ENCODE data around the gene MCC.

MCC gene

GRCh38 chr5:113044776-113045465, 443.3 kb downstream of the MCC start:
- no peak for DNase-seq

GRCh38 chr5:113043491-113043931, 444.7 kb downstream of the MCC start:
- no peak for DNase-seq

GRCh38 chr5:113042491-113043243, 445.6 kb downstream of the MCC start:
- DNase-seq: no peak

- no peak for DNase-seq
Measured at GRCh38 chr5:113040672-113041260, 447.5 kb downstream of the MCC start.

GRCh38 chr5:113039934-113040285, 448.3 kb downstream of the MCC start:
- no peak for DNase-seq

GRCh38 chr5:113039229-113039933, 448.9 kb downstream of the MCC start:
- no peak for DNase-seq

DNA sequence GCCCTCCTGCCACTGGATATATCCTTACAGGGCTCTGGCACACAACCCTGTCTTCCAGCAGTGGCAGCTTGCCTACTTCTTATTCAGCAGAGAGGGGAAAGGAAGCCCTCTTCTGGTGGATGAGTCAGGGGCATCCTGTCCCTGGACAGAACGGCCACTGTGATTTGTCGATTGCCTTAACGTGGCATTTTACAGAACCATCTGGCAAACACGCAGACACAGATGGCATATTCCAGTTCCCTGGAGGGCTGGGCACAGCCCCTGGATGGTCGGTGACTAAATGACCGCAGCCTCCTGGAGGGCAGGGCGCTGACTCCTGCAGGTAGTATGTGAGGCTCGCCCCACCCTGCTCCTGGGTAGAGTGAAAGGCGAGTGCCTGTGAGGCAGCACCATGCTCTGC, 449.5 kb downstream of the MCC start:
- no peak for DNase-seq

DNA sequence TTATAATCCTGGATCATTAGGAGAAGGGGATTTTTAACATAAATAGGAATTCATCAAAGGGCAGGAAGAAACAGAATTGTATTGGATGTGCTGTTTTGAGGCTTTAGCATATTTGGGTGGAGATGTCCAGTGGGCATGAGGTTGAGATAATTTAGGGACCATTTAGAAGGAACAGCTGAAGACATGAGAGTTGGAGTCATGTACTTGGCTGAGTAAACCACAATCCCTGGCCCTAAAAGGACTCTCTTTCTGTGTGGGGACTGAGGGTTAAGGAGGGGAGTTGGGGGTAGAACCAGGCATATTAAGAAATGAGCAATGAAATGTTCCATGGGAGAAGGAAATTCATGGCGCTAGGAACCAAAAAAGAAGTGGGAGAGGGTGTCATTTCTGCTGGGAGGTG, 450.1 kb downstream of the MCC start:
- no peak for DNase-seq

DNA sequence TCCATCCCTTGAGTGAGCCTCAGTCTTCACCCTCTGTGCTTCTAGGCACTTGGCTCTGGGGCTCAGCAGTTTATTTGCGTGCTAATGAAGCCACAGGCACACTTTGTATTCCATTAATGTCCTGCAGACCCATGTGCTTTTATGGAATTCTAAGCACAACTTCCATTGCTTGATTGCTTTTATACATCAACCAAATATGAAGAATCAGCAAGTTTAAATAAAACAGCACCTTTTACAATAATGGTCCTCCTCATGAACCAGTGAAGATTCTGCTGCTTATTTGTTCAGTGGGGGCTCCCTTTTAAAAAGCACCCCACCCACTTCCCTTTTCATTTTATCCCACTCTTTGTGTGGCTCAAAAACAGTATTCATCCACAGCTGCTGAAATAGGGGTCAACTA, 451.4 kb downstream of the MCC start:
- DNase-seq: no peak

DNA sequence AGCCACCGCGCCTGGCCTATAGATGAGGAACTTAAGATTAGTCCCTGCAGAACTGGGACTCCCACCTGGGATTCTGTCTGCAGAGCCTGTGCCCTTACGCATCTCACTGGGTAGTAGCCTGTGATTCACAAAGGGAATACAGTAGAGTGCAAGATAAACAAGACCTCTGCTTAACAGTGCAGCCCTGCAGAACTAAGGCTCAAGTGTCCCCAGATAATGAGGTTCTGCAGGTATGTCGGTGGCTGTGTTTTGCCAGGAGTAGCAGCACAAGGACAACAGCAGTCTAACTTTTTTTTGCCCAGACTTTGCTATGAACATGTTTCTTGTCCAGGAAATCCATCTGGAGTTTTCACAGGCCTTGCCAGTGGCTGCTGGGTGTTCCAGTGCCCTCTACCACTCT, 451.9 kb downstream of the MCC start:
- no peak for DNase-seq

- DNase-seq: no peak
Measured at GRCh38 chr5:113035096-113035495, 453.2 kb downstream of the MCC start.

GRCh38 chr5:113034182-113034773, 454.0 kb downstream of the MCC start:
- no peak for DNase-seq

DNA sequence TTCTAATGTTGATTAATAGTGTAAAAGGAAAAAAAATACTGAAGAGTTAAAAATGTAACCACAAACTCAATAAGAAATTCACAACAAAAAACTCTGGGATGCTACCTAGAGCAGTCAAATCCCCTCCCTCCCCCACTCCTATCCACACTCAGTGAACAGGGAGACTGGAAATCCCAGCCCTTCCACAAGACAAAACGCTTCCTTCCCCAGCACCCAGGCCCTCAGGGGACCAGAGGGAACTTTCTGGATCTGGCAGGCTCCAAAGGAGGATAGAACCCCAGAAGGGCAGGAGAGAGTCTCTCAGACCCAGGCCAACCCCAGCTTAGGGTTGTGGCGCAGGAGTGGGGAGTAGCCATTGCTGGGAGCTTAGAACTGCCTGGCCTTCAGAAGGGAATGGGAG, 456.7 kb downstream of the MCC start:
- no peak for DNase-seq

- DNase-seq: no peak
Measured at GRCh38 chr5:113031104-113031503, 457.1 kb downstream of the MCC start.

DNA sequence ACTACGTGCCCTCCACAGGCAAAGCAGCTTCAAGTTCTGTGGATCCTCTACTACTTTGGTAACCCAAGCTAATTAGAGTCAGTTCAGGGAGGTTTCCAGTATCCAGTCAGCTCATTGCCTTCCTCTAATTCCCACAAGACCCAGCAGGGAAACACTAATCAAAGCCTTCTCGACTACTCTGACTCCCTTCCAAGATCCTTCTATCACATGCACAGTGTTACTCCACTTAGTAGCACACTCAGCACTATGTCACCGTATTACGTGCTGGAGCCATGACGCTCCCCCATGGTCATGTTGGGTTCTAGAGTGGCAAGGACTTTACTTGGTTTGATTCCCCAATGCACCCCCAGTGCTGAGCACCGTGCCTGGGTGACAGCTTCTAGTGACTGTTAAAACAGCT, 458.6 kb downstream of the MCC start:
- DNase-seq: no peak

DNA sequence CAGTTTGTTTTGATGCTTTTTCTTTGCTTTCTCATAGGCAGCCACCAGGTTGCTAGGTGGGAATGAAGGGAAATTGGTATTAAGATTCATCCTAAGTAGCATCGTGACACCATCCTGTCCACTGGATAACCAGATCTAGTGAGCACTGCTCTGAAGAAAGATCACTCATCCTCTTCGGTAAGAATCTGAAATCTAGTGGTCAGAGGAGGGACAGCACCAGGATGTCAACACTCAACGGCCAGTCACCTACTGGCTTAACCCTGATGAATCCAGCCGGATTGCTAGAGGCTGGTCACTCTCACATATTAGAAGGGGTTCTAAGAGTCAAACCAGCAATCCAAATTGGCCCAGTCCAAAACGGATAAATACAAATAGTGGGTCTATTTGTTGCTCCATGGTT, 460.8 kb downstream of the MCC start:
- no peak for DNase-seq

GRCh38 chr5:113027015-113027414, 461.2 kb downstream of the MCC start:
- DNase-seq: no peak

GRCh38 chr5:113026211-113026610, 462.0 kb downstream of the MCC start:
- DNase-seq: no peak

- no peak for DNase-seq
Measured at GRCh38 chr5:113025596-113025995, 462.7 kb downstream of the MCC start.

DNA sequence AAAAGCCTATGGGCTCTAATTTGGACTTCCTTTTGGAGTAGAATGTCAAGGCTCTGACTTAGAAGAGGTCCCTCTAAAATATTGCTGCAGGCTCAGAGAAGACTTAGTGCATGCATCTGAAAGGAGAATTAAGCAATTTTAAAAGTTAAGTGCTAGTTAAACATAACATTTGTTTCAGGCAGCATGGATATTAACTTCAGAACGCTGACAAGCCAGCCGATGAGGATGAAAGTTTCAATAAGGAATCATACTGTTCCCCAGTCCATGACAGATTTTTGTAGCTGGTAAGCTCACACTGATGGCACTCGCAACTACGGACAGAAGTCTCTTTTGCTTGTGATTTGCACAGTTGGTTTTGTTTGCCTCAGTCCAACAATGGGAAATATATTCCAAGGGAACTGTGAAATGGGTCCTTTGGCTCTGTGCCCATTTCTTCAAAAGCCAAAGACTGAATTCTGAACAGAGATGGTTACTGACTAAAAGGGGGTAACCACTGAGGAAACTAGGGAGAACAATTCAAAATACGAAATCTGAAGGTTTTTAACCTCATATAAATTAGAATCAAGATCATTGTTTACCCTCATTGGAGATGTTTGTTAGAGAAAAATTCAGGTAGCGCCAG, 464.1 kb downstream of the MCC start:
- DNase-seq: no peak

DNA sequence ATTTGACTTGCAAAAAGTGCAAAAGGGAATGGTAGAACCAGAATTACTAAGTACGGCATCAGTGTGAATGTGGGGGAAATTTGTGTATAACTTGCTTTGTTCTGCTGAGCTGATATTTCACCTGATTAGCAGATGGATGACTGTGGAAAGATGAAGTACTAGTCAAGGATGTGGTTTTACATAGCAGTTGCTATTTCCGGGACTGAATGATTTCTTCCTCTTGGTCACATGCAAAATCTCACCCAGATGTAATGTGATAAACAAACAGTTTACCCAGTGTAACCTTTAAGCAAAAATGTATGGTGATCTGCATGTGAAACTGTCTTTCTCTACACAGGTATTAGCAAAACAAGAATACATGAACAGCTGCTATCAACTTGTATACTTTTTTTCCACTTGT, 465.6 kb downstream of the MCC start:
- DNase-seq: peak in 1 of 2 donors; percentile 65

DNA sequence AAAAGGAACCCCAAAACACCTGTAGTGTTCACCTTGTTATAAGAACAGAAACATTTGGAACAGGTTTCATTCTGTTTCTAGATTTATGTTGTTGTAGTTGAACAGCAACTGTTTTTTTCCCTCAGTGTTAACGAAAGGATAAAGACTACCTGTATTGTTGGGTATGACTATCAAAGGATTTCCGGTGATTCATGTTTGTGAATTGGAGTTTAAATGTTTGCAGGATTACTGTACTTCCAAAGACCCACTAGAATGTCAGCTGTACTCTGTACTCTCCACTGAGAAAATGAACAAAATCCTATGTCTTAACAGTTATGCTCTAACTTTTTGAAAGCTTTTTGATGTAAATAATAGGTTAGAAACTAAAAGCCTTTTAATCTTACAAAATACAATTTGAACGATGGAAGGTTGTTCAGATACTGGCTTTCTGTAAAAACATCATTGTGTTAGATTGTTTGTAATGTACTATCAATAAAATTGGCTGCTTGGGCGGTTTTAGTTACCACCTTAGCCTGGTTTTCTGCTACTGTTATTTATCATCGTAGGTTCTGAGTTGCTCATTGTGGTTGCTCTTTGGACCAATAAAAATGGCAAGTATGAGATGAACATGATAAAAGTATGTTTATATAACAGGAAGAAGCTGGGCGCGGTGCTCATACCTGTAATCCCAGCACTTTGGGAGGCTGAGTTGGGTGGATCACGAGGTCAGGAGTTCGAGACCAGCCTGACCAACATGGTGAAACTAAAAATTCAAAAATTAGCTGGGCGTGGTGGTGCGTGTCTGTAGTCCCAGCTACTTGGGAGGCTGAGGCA, 467.6 kb downstream of the MCC start:
- peak in 1 of 2 donors; percentile 22 for DNase-seq

Measured in CD4-positive, alpha-beta T cell treated with Interleukin-1 beta for 1 hour (primary cell).